Measurements from ENCODE around the gene HECTD4. TPM values are rescaled to one million over a fixed set of nuclear protein-coding genes. Genes with fewer than 3 reads are reported as not detected.
"Not testable (repeated sequence)": the region's sequence is repeated elsewhere in the genome, so short reads cannot be mapped to it uniquely, and the experiment has no call there.

The HECTD4 gene
- total RNA-seq, 2 donors from 2014 or later, result 54.2 to 75.4 TPM

- no peaks in the 10 kb centered on the region for H3K4me1 ChIP-seq (ENCODE audit: control insufficient read depth in 1 of 2, low read depth in 2 of 2)
- no peak overlapping the region for H3K4me3 ChIP-seq
- no peaks in the 10 kb centered on the region for H3K27me3 ChIP-seq (replicated peaks; ENCODE audit: insufficient read depth)
- H3K9me3 ChIP-seq, result no peaks in the 10 kb centered on the region
- ATAC-seq (ENCODE audit: insufficient number of reproducible peaks, low FRiP score, low read depth) (no peak), DNase-seq (ENCODE audit: low spot score) (no peak)
- no peak overlapping the region for H3K27ac ChIP-seq
- H3K36me3 ChIP-seq, result peaks cover 59% of the 10 kb centered on the region
- no peak for TF ChIP-seq CTCF (IDR thresholded peaks at IDR 0.05)
These were observed 149.0 kb downstream of the HECTD4 start for GRCh38 chr12:112233242-112233641.

- no peaks in the 10 kb centered on the region for H3K9me3 ChIP-seq
- H3K4me1 ChIP-seq (ENCODE audit: control insufficient read depth in 1 of 2, low read depth in 2 of 2), result no peaks in the 10 kb centered on the region
- H3K4me3 ChIP-seq, result no peak overlapping the region
- H3K27me3 ChIP-seq (replicated peaks; ENCODE audit: insufficient read depth), result no peaks in the 10 kb centered on the region
- DNase-seq (ENCODE audit: low spot score) (no peak), ATAC-seq (ENCODE audit: insufficient number of reproducible peaks, low FRiP score, low read depth) (no peak)
- H3K27ac ChIP-seq, result no peak overlapping the region
- TF ChIP-seq CTCF (IDR thresholded peaks at IDR 0.05), result no peak
- peaks cover 57% of the 10 kb centered on the region for H3K36me3 ChIP-seq
These were observed 152.1 kb downstream of the HECTD4 start for GRCh38 chr12:112230136-112230535.

GRCh38 chr12:112226768-112227167, 155.5 kb downstream of the HECTD4 start:
- Histone ChIP-seq H3K27ac (no peak overlapping the region), H3K4me3 (no peak overlapping the region), H3K27me3 (replicated peaks; ENCODE audit: insufficient read depth) (no peaks in the 10 kb centered on the region), H3K36me3 (peaks cover 60% of the 10 kb centered on the region), H3K9me3 (no peaks in the 10 kb centered on the region), H3K4me1 (ENCODE audit: control insufficient read depth in 1 of 2, low read depth in 2 of 2) (no peaks in the 10 kb centered on the region)
- no peak for TF ChIP-seq CTCF (IDR thresholded peaks at IDR 0.05)
- ATAC-seq (ENCODE audit: insufficient number of reproducible peaks, low FRiP score, low read depth) (no peak), DNase-seq (ENCODE audit: low spot score) (no peak)

- H3K9me3 ChIP-seq; H3K4me3 ChIP-seq; H3K27me3 ChIP-seq (replicated peaks; ENCODE audit: insufficient read depth); H3K4me1 ChIP-seq (ENCODE audit: control insufficient read depth in 1 of 2, low read depth in 2 of 2); ATAC-seq (ENCODE audit: insufficient number of reproducible peaks, low FRiP score, low read depth); DNase-seq (ENCODE audit: low spot score); H3K27ac ChIP-seq: not testable (repeated sequence)
- peaks cover 31% of the 10 kb centered on the region for H3K36me3 ChIP-seq
These were observed 161.6 kb downstream of the HECTD4 start for GRCh38 chr12:112220628-112221027.

GRCh38 chr12:112219195-112219594, 163.0 kb downstream of the HECTD4 start:
- H3K27me3 ChIP-seq (replicated peaks; ENCODE audit: insufficient read depth), result no peaks in the 10 kb centered on the region
- TF ChIP-seq CTCF (IDR thresholded peaks at IDR 0.05), result no peak
- H3K9me3 ChIP-seq, result no peaks in the 10 kb centered on the region
- no peak for DNase-seq (ENCODE audit: low spot score)
- no peak overlapping the region for H3K4me3 ChIP-seq
- no peaks in the 10 kb centered on the region for H3K4me1 ChIP-seq (ENCODE audit: control insufficient read depth in 1 of 2, low read depth in 2 of 2)
- ATAC-seq (ENCODE audit: insufficient number of reproducible peaks, low FRiP score, low read depth), result no peak
- H3K36me3 ChIP-seq, result peaks cover 41% of the 10 kb centered on the region
- no peak overlapping the region for H3K27ac ChIP-seq

GRCh38 chr12:112218150-112218549, 164.1 kb downstream of the HECTD4 start:
- DNase-seq (ENCODE audit: low spot score) (no peak), ATAC-seq (ENCODE audit: insufficient number of reproducible peaks, low FRiP score, low read depth) (no peak)
- Histone ChIP-seq H3K4me1 (ENCODE audit: control insufficient read depth in 1 of 2, low read depth in 2 of 2) (no peaks in the 10 kb centered on the region), H3K27me3 (replicated peaks; ENCODE audit: insufficient read depth) (no peaks in the 10 kb centered on the region), H3K36me3 (peaks cover 41% of the 10 kb centered on the region), H3K4me3 (no peak overlapping the region), H3K27ac (no peak overlapping the region), H3K9me3 (no peaks in the 10 kb centered on the region)
- TF ChIP-seq CTCF (IDR thresholded peaks at IDR 0.05), result no peak
